SU-DHL-6 (cell line): ENCODE measurements around the gene C11orf24.

Source experiments
- EZH2phosphoT487 ChIP-seq: fragments of 200-600 bp; sonication (generic), shearing (Covaris generic); conservative IDR thresholded peaks from 2 replicates; pipeline ENCODE4 v1.6.1; 2018; ENCODE audit warnings: mild to moderate bottlenecking, antibody characterized with exemption, low read length, moderate library complexity, mixed read lengths
- TF ChIP-seq, protein P1 (sequence below): fragments of 200-600 bp; sonication (generic); IDR thresholded peaks from one replicate; pipeline ENCODE4 v1.5.1; 2017; ENCODE audit warnings: antibody characterized with exemption, mild to moderate bottlenecking, low read length, moderate library complexity; ENCODE audit not compliant: insufficient read depth, poor library complexity, severe bottlenecking

DNA sequence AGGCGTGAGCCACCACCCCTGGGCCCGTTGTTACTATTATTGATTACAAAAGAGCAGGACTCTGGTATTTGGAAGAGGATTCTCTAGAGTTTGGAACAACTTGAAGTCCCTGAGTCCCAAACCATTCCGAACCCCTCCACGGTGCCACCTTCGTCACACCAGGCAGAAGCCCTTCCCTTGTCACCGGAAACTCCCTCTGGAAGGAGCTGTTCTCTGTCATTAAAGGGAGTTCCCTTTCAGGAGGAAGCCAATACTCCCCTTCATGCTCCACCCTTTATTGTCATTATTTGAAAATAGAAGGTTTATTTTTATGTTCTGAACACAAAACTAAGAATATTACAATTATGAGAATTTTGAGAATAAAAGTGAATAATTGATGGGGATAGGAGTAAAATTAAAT is 5.1 kb upstream of the C11orf24 start:
- TF ChIP-seq, protein P1, sequence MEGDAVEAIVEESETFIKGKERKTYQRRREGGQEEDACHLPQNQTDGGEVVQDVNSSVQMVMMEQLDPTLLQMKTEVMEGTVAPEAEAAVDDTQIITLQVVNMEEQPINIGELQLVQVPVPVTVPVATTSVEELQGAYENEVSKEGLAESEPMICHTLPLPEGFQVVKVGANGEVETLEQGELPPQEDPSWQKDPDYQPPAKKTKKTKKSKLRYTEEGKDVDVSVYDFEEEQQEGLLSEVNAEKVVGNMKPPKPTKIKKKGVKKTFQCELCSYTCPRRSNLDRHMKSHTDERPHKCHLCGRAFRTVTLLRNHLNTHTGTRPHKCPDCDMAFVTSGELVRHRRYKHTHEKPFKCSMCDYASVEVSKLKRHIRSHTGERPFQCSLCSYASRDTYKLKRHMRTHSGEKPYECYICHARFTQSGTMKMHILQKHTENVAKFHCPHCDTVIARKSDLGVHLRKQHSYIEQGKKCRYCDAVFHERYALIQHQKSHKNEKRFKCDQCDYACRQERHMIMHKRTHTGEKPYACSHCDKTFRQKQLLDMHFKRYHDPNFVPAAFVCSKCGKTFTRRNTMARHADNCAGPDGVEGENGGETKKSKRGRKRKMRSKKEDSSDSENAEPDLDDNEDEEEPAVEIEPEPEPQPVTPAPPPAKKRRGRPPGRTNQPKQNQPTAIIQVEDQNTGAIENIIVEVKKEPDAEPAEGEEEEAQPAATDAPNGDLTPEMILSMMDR = no peak
- no peak for TF ChIP-seq EZH2phosphoT487
